K562 (cell line): ENCODE measurements around the gene MDH2. TPM values are rescaled to one million over a fixed set of nuclear protein-coding genes. Genes with fewer than 3 reads are reported as not detected.

Experiments
- BHLHE40 ChIP-seq: IDR thresholded peaks from 2 replicates; pipeline ENCODE4 v1.6.1; 2011; ENCODE audit warnings: low read length, improper control_type of control experiment
- CTBP1 ChIP-seq: fragments of 450-650 bp; IDR thresholded peaks from 2 replicates; pipeline ENCODE4 v1.6.1; 2016; ENCODE audit warnings: borderline replicate concordance
- CTCF ChIP-seq, 3 experiments: IDR thresholded peaks in 2 of 3; conservative IDR thresholded peaks in 1 of 3; 2 replicates each; pipeline ENCODE4 v1.5.1; 2011 to 2012; ENCODE audit warnings: low read length in 3 of 3, mild to moderate bottlenecking in 3 of 3, control low read depth in 2 of 3, improper control_type of control experiment in 1 of 3, inconsistent platforms in 1 of 3, low read depth in 1 of 3, mixed read lengths in 1 of 3, moderate library complexity in 1 of 3; ENCODE audit not compliant: insufficient read depth in 2 of 3
- DEAF1 ChIP-seq: fragments of 450-650 bp; formaldehyde crosslinking; IDR thresholded peaks from 2 replicates; pipeline ENCODE4 v1.4.0; 2020; ENCODE audit warnings: mild to moderate bottlenecking, moderate library complexity
- HIVEP1 ChIP-seq: fragments of 250-450 bp; sonication (Bioruptor Pico); IDR thresholded peaks from 2 replicates; pipeline ENCODE4 v1.4.0; 2020; ENCODE audit warnings: mild to moderate bottlenecking
- MXD1 ChIP-seq: fragments of 250-450 bp; sonication (Bioruptor Pico); IDR thresholded peaks from 2 replicates; pipeline ENCODE4 v1.8.0; 2021; ENCODE audit warnings: borderline replicate concordance, mild to moderate bottlenecking, moderate library complexity; ENCODE audit not compliant: poor library complexity, severe bottlenecking
- NFIC ChIP-seq: fragments of 450-650 bp; IDR thresholded peaks from 2 replicates; pipeline ENCODE4 v1.6.1; 2017; ENCODE audit warnings: mild to moderate bottlenecking, inconsistent platforms
- REST ChIP-seq, 2 experiments: fragments of 450-650 bp; formaldehyde crosslinking in 1 of 2; IDR thresholded peaks; 2 replicates each; pipeline versions ENCODE4 v1.4.0 to v1.6.1; 2014 to 2020; ENCODE audit warnings: mild to moderate bottlenecking in 2 of 2, borderline replicate concordance in 1 of 2, low read depth in 1 of 2
- SPI1 ChIP-seq: IDR thresholded peaks from 2 replicates; pipeline ENCODE4 v1.6.1; 2011; ENCODE audit warnings: low read depth, low read length, control low read depth, borderline replicate concordance
- VEZF1 ChIP-seq: fragments of 200-800 bp; sonication (Bioruptor generic); IDR thresholded peaks from 2 replicates; pipeline ENCODE4 v1.6.1; 2017; ENCODE audit warnings: missing genetic modification characterization, missing compliant biosample characterization
- ZFP36 ChIP-seq: fragments of 150-350 bp; IDR thresholded peaks from 2 replicates; pipeline ENCODE4 v1.6.1; 2018; ENCODE audit warnings: low read length, low read depth; ENCODE audit not compliant: partially characterized antibody
- ZZZ3 ChIP-seq: fragments of 450-650 bp; IDR thresholded peaks from 2 replicates; pipeline ENCODE4 v1.6.1; 2016; ENCODE audit warnings: antibody characterized with exemption, mild to moderate bottlenecking, moderate library complexity
- polyA plus RNA-seq, 8 experiments: library from polyadenylated mRNA; depleted of rRNA in 4 of 8; stranded (reverse) in 5 of 8; unstranded in 3 of 8; fragments of >200 nt; fragmentation: Nextera tagmentation in 2 of 8; fragmentation: Illumina TruSeq in 1 of 8; extraction: Ambion mirVana in 2 of 8; extraction: Trizol in 1 of 8; gene quantifications; 2 replicates each; pipeline versions ENCODE4 v1.2.1 to v1.2.3, GENCODE V29; 2011 to 2014; ENCODE audit warnings: inconsistent platforms in 1 of 8, missing spikeins in 1 of 8
- total RNA-seq, 7 experiments: library from RNA; depleted of rRNA in 6 of 7; stranded (reverse); fragments of >200 nt in 6 of 7; fragmentation: Illumina TruSeq in 2 of 7; extraction: Trizol in 2 of 7; gene quantifications; 2 replicates each; pipeline versions ENCODE4 v1.2.1 to v1.2.3, GENCODE V29; 2011 to 2021; ENCODE audit warnings: low replicate concordance in 1 of 7

MDH2 gene
- total and polyA plus RNA-seq, 9 of the 15 experiments (the other 6 are each of a cell fraction or from before 2014, with no cell fraction given) = 106 to 701 (median 242) TPM

GRCh38 chr7:76069238-76069638 is 21.3 kb downstream of the MDH2 start (continued):
- no peak for TF ChIP-seq MXD1
- peak; percentile 87 for TF ChIP-seq SPI1
- peak; percentile 46; the same call in 1 of the 2 replicates for TF ChIP-seq NFIC
- peak; percentile 78 for TF ChIP-seq DEAF1 (CRISPR knock-in tag)
- TF ChIP-seq HIVEP1 (CRISPR knock-in tag) = no peak
- TF ChIP-seq REST (IDR thresholded peaks at IDR 0.05; ENCODE audit: borderline replicate concordance) = peak; percentile 87; the same call in 1 of the 2 replicates
- TF ChIP-seq REST (CRISPR knock-in tag; IDR thresholded peaks at IDR 0.05; ENCODE audit: low read depth) = no peak
- TF ChIP-seq BHLHE40 = 0 out of 2 replicates have a peak, but pooled peaks have one; percentile 13
- peak; percentile 72; the same call in 1 of the 2 replicates for TF ChIP-seq CTBP1
- TF ChIP-seq ZZZ3 = no peak
- TF ChIP-seq ZFP36 = no peak
- TF ChIP-seq CTCF (IDR thresholded peaks at IDR 0.05 in 2 of 3, conservative IDR thresholded peaks at IDR 0.05 in 1 of 3; ENCODE audit: insufficient read depth in 2 of 3, low read depth in 1 of 3, low read length in 3 of 3) = peak; percentile 42 to 77 (median 50); a peak in 5 of 6 replicates
- TF ChIP-seq VEZF1 = peak; percentile 29; the same call in 1 of the 2 replicates
